SU-DHL-6 (cell line): ENCODE results near the gene CEND1.

Experiments
- EZH2phosphoT487 ChIP-seq: fragments of 200-600 bp; sonication (generic), shearing (Covaris generic); conservative IDR thresholded peaks from 2 replicates; pipeline ENCODE4 v1.6.1; 2018; ENCODE audit warnings: mild to moderate bottlenecking, antibody characterized with exemption, low read length, moderate library complexity, mixed read lengths
- TF ChIP-seq, protein P1 (sequence below): fragments of 200-600 bp; sonication (generic); IDR thresholded peaks from one replicate; pipeline ENCODE4 v1.5.1; 2017; ENCODE audit warnings: antibody characterized with exemption, mild to moderate bottlenecking, low read length, moderate library complexity; ENCODE audit not compliant: insufficient read depth, poor library complexity, severe bottlenecking

DNA sequence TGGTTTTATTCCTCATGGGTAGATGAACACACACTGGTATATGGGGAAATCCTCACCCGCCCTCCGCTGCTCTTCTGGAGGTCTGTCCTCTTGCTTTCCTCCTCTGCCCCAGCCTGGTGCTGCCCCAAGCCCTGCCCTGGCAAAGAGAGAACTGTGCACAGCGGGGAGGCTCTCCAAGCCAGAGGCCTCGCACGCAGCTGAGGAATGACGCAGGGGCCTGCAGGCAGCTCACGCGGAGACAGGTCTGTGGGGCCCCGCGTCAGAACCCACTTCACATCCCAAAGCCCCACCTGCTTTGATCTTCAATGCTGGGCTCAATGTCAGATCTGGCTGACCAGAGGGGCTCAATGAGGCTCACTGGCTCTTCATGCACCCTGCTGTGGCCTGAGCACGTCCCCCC lies 22.7 kb downstream of the CEND1 start:
- TF ChIP-seq, protein P1, sequence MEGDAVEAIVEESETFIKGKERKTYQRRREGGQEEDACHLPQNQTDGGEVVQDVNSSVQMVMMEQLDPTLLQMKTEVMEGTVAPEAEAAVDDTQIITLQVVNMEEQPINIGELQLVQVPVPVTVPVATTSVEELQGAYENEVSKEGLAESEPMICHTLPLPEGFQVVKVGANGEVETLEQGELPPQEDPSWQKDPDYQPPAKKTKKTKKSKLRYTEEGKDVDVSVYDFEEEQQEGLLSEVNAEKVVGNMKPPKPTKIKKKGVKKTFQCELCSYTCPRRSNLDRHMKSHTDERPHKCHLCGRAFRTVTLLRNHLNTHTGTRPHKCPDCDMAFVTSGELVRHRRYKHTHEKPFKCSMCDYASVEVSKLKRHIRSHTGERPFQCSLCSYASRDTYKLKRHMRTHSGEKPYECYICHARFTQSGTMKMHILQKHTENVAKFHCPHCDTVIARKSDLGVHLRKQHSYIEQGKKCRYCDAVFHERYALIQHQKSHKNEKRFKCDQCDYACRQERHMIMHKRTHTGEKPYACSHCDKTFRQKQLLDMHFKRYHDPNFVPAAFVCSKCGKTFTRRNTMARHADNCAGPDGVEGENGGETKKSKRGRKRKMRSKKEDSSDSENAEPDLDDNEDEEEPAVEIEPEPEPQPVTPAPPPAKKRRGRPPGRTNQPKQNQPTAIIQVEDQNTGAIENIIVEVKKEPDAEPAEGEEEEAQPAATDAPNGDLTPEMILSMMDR, result no peak
- no peak for TF ChIP-seq EZH2phosphoT487
